OCI-M2 (cell line): ENCODE results near the gene ADAMTS12.

Source experiments
- DNase-seq: peaks from one replicate; lab custom pipeline; 2025; ENCODE audit not compliant: unreplicated experiment; lab: John Stamatoyannopoulos, UW

Gene ADAMTS12

DNA sequence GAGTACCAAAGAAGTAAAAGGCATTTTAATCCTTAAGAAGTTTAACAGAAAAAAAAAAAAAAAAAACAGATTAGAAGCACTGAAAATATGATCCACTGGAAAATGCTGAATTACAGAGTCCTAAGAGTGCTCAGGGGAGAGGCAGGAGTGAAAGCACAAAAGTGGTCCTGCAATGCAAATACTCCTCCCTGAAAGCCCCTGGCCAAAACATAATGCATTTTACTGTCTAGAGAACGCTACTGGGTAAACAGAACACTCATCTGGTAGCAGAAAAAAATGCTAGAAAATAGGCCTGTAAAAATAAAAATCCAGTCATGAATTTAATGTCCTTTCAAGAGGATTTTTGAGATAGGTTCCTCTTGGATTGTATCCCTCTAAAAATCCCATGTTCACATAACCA lies 81.9 kb downstream of the ADAMTS12 start:
- no peak for DNase-seq

DNA sequence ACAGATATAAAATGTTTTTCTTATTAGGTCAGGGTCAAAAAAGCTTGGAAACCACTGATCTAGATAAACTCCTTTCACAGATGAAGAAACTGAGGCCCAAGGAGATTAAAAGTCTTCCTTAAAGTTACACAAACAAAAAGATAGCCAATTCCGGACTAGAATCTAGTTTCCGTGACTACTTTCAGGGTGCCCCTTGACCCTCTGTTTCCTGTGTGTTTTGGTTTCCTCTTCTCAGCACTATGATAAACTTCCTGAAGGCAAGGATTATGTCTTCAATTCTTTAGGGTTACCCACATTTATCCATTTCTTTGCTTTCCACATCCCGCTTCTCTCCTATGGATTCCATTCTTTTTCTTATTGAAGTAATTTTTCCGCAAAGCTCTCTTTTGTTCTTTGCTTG lies 83.1 kb downstream of the ADAMTS12 start:
- DNase-seq: no peak

DNA sequence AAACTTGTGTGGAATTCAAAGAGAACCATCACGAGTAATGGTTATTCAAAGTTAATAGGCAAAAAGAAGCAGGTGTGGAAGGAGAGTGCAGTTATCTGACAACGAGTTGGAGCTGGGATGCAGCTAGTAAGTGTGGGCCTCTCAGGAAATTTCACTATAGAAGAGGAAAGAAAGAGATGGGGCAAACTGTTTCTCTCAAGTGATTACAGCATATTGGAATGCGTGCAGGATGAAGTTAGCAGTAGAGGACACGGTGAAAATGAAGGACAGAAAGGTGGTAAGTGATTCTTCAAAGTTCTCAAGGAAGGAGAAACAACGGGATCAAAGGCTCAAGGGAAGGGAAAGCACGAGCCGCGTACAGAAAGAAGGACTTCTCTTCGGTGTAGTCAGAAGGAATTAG lies 84.0 kb downstream of the ADAMTS12 start:
- DNase-seq: no peak

DNA sequence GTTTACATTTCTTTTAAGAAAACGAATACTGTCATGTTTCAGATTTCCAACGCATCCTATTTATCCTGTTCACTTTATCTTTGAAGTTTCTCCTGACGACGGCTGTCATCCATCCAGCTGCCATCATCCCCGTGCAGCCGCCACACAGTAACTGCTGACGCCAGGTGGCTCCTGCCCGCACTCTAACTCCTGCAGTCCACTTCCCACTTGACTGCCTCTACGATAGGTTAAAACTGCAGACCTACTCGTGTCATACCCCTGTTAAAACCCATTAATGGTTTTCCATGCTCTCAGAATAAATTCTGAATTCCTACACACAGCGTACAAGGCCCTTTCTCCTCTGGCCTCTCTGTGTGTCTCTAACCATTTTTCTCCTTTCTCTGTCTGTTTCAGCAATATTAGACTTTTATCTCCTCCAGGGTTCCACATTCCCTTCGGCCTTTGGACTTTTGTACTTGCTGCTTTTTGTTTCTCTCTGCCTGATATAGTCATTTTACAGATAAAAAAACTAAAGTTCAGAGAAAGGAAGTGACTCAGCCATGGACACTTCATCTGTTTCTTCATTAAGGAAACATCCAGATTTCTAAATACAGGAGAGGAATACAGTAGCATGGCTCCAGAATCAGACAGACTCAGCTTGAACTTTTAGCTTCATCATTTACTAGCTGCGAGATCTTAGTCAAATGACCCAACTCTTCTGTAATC lies 84.9 kb downstream of the ADAMTS12 start:
- DNase-seq: no peak

DNA sequence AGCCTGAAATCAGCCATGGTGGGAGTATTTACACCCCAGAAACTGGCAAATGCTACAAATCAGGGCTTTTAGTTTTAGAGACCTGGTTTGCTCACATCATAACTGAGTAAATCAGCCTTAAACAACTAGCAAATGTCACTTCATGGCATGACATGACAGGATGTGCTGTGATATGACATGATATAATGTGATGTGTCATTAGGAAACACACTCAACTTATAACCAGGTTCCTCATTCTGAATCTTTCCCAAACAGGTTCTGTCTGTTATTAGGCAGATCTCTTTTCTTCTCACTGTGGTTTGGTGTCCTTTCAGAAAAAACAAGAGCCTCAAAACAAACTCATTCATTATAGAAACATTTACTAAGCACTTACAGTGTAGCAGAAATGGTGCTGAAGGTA lies 90.5 kb downstream of the ADAMTS12 start:
- no peak for DNase-seq

DNA sequence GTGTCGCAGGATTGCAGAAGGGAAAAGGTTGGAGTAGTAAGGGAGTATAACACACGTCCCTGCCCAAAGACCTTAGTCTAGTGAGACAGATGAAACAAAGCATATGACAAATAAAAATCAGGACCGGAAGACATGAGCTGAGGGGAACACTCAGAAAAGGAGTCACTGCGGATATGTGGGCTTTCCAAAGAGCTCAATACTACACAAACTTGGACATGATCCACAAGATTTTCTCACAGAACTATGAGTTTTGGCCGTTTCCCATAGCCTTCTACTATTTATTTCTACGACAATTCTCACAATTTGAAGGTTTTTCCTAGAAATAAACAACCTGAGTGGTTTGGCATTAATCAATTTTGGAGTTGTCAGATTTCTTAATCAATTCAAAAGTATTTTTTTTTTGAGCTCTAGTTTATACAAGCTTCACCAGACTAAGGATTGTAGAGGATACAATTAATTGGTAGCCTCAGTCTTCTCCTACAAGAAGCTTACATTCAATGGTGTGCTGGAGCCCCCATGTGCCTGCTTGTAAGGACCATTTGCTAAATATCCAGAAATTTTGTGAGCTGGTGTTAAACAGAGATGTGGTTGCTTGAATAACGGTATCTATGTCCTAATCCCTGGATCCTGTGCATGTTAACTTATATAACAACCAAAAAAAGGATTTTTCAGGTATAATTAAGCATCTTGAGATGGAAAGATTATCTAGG lies 91.4 kb downstream of the ADAMTS12 start:
- DNase-seq: no peak

DNA sequence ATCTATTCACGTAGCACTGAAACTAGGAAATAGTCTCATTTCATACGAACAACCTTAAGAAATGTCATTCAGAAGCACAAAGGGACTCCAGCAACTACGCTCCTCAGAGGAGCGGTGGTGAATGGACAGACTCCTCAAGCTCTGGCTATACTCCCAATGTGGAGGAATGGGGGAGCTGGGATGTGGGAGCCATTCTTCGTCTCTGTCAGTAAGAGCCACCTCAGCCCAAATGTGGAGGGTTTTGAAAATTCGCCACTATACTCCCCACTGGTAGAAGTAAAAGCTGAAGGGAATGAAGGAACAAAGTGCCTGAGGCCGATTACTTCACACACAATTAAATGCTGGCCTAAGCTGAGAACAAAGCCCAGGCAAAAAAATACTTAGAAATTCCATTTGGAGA lies 96.3 kb downstream of the ADAMTS12 start:
- DNase-seq: no peak

DNA sequence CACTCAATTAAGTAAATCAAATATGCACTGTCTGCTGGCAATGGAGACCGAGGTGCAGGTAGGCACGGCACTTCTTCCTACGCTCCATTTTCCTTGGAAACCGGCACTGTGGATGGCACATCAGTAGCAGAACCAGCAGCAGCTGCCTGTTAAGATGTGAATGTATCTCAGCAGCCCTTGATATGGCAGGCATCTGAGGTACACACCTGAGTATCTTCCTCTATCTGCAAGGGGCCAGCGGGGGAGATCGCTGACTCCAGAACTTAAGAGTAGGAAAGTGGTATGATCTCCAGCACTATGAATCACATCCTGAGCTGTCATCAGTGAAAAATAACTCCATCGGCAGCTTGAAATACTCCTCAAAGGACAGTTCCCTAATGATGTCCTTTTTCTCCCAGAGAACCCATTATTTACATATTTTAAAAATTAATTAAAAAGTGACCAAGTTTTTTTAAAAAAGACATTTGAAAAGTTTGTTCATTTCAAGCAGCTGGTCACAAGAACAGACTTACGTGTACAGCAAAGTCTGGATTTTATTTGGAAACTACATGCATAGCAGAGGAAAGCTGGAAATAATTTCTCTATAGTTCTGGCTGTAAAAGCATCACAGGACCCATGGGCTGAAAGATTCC lies 97.1 kb downstream of the ADAMTS12 start:
- DNase-seq: no peak

DNA sequence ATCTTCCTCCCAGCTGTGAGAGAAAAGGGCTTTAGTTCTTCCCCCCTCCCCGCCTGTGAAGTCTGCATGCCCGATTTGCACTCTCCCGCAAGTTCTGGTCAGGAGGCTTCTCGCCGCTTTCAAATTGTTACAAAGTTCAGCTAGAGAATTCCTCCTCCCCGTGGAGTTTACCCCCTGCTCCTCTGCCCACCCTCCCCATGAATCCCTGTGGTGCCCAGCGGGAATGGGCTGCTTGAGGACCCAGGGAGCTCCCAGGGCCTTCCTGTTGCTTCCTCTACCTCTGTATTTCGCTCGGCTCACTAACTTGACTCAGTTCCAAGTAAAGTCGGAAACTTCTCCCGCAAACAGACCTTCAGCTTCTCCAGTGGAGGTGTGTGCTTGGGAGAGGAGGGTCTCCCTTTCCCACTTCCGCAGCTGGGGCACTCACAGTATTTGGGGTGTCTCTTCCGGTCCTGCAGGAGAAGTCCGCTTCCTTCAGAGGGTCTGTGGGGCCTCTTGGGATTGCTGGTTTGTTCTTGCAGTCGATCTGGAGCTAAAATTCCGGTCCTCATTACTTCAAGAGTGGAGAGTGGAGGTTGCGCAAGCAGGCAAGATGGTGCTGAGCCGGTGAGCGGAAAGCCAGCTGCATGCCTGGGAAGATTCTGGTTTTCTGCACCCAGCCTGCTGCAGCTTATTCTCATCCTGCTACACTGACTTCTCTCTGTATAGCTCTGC lies 97.8 kb downstream of the ADAMTS12 start:
- DNase-seq: no peak

DNA sequence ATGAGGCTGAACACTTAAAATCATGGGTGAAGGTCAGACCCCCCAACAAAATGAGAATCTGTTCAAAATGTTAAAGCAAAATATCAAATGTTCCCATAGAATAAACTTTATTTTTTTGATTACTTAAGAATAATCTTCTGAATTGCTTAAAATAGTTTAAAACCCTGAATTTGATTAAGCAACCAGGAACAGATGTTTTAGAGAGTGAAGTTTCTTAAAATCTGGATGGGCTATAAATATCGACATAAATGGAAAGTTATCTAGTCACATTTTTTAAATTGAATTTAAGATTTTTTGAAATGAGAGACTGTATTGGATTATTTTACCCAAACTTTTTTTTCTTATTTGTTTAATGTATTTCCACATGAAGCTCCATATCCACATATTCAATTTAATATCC lies 98.5 kb downstream of the ADAMTS12 start:
- DNase-seq: no peak

DNA sequence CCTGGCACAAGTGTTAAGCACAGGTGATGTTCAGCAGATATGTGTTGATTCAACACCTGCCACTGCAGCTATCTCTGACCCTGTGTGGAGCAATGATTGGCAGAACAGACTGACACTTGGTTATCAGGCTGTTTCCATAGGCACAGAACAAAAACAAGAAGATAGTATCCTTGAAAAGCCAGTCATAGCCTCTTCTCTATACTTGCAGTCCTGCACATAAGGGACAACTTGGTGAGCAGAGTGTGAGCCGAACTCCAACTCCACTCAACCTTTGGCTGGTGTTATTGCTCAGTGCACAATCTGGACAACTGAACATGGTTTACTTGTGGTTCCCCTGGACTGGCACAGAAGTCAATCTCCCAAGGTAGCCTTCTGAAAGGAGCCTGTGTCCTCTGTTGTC lies 99.2 kb downstream of the ADAMTS12 start:
- no peak for DNase-seq

DNA sequence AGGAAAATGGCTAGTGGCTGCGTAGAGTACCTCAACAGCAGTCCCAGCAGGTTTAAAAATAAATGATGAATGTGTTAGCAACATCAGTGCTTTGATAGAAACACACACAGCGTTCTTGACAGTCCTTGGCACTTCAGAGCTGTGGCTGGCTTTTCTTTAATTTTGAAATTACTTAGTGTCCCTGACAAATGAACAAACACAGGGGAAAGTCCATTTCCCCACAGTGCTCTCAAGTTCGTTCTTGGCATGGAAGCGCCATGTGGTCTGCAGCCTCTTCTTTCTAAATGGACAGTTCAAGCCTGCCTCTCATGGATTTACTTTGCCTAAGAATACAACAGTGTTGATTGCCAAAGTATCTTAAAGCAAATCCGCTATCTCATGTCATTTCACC lies 102.2 kb downstream of the ADAMTS12 start:
- DNase-seq: no peak

DNA sequence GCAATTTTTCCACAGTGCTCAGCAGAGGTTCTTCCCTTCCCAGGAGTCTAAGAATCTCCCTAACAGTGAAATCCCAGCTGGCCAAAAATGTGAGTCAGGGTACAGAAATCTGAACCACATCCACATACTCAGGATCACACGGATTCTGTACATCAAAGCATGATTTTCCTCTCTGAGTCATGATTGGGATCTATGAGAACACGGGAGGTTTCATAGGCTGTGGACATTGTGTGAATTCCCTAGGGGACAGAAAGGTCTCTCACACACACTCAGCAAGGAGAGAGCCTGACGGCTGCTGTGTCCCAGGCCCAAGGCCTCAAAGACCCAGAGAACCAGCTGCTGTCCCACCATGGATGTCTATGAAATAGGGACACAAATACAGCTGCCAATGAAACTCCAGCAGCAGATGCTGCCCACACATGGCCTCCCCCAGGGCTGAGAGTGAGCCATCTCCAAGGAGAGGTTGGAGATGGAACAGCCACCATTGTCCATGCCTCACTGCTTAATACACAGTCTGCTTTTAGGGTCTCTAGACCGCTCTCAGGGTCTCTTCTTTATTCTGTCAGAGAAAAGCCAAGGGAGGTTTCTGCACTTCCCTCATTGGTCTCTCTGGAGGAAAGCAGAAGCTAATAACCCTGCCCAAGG lies 102.7 kb downstream of the ADAMTS12 start:
- no peak for DNase-seq

DNA sequence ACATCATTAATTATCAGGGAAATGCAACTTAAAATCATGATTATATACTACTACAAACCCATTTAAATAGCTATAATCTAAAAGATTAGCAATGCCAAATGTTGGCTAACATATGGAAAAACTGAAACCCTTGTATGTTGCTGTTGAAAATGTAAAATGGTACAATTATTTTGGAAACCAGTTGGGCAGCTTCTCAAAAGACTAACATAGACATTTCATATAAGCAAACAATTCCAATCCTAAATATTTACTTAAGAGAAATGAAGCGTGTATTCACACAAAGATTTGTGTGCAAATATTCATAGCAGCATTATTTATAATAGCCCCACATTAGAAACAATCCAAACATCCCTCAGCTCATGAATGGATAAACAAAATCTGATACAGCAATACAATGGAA lies 106.2 kb downstream of the ADAMTS12 start:
- DNase-seq: no peak

DNA sequence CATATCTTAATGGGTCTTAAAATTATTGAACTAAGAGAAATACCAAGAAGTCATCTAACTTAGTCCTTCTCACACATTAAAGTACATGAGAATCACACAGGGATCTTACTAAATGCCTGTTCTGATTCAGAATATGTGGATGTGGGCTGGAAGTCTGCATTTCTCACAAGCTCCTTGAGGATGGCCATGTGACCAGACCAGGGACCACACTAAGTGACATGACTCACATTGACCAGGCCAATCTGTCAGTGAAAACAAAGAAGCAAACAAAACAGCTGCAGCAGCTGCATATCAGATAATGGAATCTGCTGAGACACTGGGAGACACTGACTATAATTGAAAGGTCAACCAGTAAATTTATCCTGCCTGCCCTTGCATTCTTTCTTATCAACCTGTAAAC lies 110.5 kb downstream of the ADAMTS12 start:
- no peak for DNase-seq

DNA sequence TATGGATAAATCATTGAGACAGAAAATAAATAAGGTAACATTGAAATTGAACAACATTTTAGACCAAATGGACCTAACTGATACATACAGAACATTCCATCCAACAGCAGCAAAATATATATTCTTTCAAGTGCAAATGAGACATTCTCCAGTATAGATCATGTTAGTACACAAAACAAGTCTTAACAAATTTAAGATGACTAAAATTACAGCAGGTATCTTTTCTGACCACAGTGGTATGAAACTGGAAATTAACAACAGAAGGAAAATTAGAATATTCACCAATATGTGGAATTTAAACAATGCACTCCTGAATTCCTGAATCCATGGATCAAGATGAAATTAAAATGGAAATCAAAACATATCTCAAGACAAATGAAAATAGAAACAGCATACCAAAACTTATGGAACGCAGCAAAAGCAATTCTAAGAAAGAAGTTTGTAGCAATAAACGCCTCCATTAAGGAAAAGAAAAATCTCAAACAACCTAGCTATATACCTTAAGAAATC lies 115.6 kb downstream of the ADAMTS12 start:
- DNase-seq: no peak

DNA sequence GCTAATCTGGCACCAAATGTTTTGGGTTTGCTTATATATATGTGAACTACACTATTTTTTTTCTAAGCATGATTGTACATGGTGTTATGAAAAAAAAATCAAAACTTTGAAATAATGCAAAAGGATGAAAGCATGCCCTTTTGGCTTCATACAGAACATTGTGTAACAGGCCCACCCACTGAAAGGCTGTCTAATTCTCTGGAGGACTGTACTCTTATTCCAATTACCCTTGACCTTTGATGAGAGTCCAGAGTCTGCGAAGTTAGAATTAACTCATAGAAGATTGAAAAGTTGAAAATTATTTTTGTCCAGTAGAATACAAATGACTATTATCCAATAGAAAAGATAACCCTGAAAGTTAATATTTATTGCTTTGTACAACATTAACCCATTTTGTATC lies 117.4 kb downstream of the ADAMTS12 start:
- DNase-seq: no peak

DNA sequence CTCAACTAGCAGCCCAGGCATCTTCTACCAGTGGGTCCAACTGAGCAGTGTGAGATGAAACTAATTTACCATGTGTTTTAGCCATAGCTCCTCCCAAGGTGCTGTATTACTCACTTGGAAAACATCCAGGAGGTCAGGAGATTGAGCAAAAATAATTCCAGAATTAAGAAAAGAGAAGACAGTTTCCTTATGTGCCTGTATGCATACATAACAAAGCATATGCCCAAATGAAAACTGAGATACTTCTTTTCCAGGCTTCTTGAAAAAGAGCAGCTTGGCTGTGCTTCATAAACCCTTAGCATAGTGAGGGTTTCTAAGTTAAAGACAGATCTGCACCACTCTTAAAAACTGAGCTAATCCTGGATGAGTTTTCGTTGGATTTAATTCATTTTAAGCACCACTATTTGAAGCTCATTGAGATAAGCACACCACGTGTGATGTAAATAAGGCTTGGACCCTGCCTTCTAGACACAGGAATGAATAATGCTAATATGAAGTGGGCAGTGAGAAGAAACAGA lies 119.4 kb downstream of the ADAMTS12 start:
- no peak for DNase-seq

DNA sequence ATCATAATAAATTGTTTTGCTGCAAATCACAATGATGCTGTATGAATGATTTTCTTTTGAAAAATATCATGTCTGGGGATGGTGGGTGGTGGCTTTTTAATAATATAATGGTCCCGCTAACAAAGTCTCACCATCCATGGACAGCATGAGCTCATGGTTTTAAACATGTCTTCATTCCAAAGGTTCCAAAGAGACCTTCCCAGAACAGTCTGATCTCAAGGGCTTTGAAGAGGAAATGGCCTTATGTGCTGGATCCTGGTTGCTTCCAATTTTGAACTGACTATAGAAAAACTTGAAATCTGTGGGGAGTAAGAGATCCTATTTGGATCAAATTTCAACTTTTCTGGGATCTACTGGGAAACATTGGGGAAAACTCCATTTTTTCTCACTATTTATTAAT lies 121.8 kb downstream of the ADAMTS12 start:
- DNase-seq: no peak

DNA sequence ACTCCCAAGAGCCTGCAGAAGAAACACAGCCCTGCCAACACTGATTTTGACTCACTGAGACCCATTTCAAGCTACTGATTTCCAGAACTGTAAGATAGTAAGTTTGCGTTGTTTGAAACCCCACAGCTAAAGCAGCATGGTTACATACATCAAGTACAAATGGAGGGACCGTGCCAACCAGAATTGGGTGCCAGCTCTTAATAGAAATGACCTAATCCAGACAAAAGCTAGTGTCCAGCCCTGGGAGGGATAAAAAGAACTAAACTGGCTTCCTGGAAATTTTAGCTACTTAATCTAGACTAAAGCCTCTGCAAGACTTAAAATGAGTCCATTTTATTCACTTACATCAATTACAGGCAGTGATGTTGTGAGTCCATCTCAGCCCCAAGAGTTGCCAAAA lies 122.6 kb downstream of the ADAMTS12 start:
- no peak for DNase-seq

DNA sequence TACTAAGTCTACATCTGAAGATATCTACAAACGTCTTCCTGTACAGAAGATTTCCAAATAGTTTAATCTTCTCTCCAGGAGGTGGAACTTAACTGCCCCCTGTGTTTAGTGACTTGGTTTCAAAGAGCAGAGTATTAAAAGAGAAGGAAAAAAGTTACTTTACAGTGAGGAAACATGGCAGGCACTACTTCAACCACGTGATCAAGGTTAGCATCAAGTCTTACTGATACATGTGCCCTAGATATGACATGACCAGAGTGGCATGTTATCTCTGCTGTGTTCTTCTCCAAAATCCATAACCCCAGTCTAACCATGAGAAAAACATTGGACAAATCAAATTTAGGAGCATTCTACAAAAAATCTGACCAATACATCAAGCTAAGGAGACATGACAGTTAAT lies 125.8 kb downstream of the ADAMTS12 start:
- no peak for DNase-seq
